ENCODE results near the gene CLEC3B. TPM values are rescaled to one million over a fixed set of nuclear protein-coding genes. Genes with fewer than 3 reads are reported as not detected.

CLEC3B gene
- polyA plus RNA-seq, 1 donor from 2014 or later: not detected

- Mint-ChIP-seq H3K4me3 (no peak overlapping the region), H3K4me1 (no peaks in the 10 kb centered on the region), H3K27me3 (peaks cover 7% of the 10 kb centered on the region), H3K36me3 (no peaks in the 10 kb centered on the region), H3K27ac (no peak overlapping the region), H3K9me3 (no peaks in the 10 kb centered on the region)
Observed at GRCh38 chr3:45081506-45082141, 55.5 kb downstream of the CLEC3B start.

- Mint-ChIP-seq H3K27me3 (peaks cover 7% of the 10 kb centered on the region), H3K9me3 (no peaks in the 10 kb centered on the region), H3K27ac (no peak overlapping the region), H3K4me1 (no peaks in the 10 kb centered on the region), H3K36me3 (no peaks in the 10 kb centered on the region), H3K4me3 (no peak overlapping the region)
Observed at GRCh38 chr3:45082142-45082538, 56.0 kb downstream of the CLEC3B start.

- no peaks in the 10 kb centered on the region for H3K9me3 Mint-ChIP-seq
- no peaks in the 10 kb centered on the region for H3K4me1 Mint-ChIP-seq
- H3K27me3 Mint-ChIP-seq: peaks cover 6% of the 10 kb centered on the region
- no peak overlapping the region for H3K4me3 Mint-ChIP-seq
- no peaks in the 10 kb centered on the region for H3K36me3 Mint-ChIP-seq
- H3K27ac Mint-ChIP-seq: no peak overlapping the region
Observed at GRCh38 chr3:45083023-45083422, 56.9 kb downstream of the CLEC3B start.

GRCh38 chr3:45084361-45084760 is 58.3 kb downstream of the CLEC3B start:
- Mint-ChIP-seq H3K27ac (no peak overlapping the region), H3K36me3 (no peaks in the 10 kb centered on the region), H3K9me3 (no peaks in the 10 kb centered on the region), H3K4me1 (no peaks in the 10 kb centered on the region), H3K27me3 (peaks cover 4% of the 10 kb centered on the region), H3K4me3 (no peak overlapping the region)

GRCh38 chr3:45084820-45085816 is 59.0 kb downstream of the CLEC3B start:
- H3K4me1 Mint-ChIP-seq: no peaks in the 10 kb centered on the region
- H3K9me3 Mint-ChIP-seq: no peaks in the 10 kb centered on the region
- no peak overlapping the region for H3K4me3 Mint-ChIP-seq
- peaks cover 4% of the 10 kb centered on the region for H3K27me3 Mint-ChIP-seq
- no peak overlapping the region for H3K27ac Mint-ChIP-seq
- no peaks in the 10 kb centered on the region for H3K36me3 Mint-ChIP-seq

Other genes with a start within 250 kb of the CLEC3B start
- 30.4 TPM for gene TMEM42, start 164.4 kb upstream of the CLEC3B start, polyA plus RNA-seq
- 0.06 TPM for gene TGM4, start 151.7 kb upstream of the CLEC3B start, polyA plus RNA-seq
- 33.6 TPM for gene ZDHHC3, start 50.1 kb upstream of the CLEC3B start, polyA plus RNA-seq
- gene EXOSC7, start 50.1 kb upstream of the CLEC3B start, polyA plus RNA-seq: 37.7 TPM
- gene CDCP1, start 120.1 kb downstream of the CLEC3B start, polyA plus RNA-seq: not detected
- not detected for gene TMEM158, start 200.0 kb downstream of the CLEC3B start, polyA plus RNA-seq